BJ (cell line): ENCODE data around the gene ID2. TPM values are rescaled to one million over a fixed set of nuclear protein-coding genes. Genes with fewer than 3 reads are reported as not detected.

Experiments
- CTCF ChIA-PET: fragments of 350-600 bp; formaldehyde crosslinking; extraction: SDS; loops from one replicate; lab custom pipeline; 2021; ENCODE audit warnings: antibody characterized with exemption, inconsistent platforms; lab: Yijun Ruan, JAX
- POLR2A ChIA-PET: fragments of 300-600 bp; sonication (Branson Sonifier 250); formaldehyde crosslinking; extraction: SDS; loops from one replicate; lab custom pipeline; 2021; ENCODE audit warnings: antibody characterized with exemption; lab: Charles Lee
- DNase-seq: peaks from one replicate; pipeline ENCODE4 v3.0.0-alpha.2; 2011; ENCODE audit warnings: low read depth
- H3K27me3 ChIP-seq: 2 replicates; pipeline ENCODE4 v1.6.0; 2011; ENCODE audit warnings: low read length; ENCODE audit not compliant: control insufficient read depth, insufficient read depth
- H3K36me3 ChIP-seq: 2 replicates; pipeline ENCODE4 v1.5.1; 2011; ENCODE audit warnings: low read length; ENCODE audit not compliant: control insufficient read depth, insufficient read depth
- H3K4me3 ChIP-seq: 2 replicates; pipeline ENCODE4 v1.5.1; 2011; ENCODE audit warnings: low read depth, mild to moderate bottlenecking, control low read depth, low read length
- polyA plus RNA-seq: library from polyadenylated mRNA; depleted of rRNA; stranded (reverse); fragments of >200 nt; gene quantifications from 2 replicates; pipeline ENCODE4 v1.2.3, GENCODE V29; 2011
- TF ChIP-seq, protein P1 (sequence below): IDR thresholded peaks from 2 replicates; pipeline ENCODE4 v1.5.1; 2011; ENCODE audit warnings: low read depth, mild to moderate bottlenecking, control low read depth, inconsistent platforms, low read length, moderate library complexity; ENCODE audit not compliant: insufficient read depth

The ID2 gene
- polyA plus RNA-seq, 1 experiment, result 242 TPM

GRCh38 chr2:8658064-8658862, 23.6 kb upstream of the ID2 start:
- no peaks in the 10 kb centered on the region for H3K27me3 ChIP-seq
- DNase-seq, result no peak
- no peak overlapping the region for H3K4me3 ChIP-seq
- CTCF ChIA-PET, result no interaction called here
- TF ChIP-seq, protein P1, sequence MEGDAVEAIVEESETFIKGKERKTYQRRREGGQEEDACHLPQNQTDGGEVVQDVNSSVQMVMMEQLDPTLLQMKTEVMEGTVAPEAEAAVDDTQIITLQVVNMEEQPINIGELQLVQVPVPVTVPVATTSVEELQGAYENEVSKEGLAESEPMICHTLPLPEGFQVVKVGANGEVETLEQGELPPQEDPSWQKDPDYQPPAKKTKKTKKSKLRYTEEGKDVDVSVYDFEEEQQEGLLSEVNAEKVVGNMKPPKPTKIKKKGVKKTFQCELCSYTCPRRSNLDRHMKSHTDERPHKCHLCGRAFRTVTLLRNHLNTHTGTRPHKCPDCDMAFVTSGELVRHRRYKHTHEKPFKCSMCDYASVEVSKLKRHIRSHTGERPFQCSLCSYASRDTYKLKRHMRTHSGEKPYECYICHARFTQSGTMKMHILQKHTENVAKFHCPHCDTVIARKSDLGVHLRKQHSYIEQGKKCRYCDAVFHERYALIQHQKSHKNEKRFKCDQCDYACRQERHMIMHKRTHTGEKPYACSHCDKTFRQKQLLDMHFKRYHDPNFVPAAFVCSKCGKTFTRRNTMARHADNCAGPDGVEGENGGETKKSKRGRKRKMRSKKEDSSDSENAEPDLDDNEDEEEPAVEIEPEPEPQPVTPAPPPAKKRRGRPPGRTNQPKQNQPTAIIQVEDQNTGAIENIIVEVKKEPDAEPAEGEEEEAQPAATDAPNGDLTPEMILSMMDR, result no peak
- no peaks in the 10 kb centered on the region for H3K36me3 ChIP-seq
- POLR2A ChIA-PET, result no interaction called here

- POLR2A ChIA-PET, result no interaction called here
- H3K36me3 ChIP-seq, result no peaks in the 10 kb centered on the region
- TF ChIP-seq, protein P1, result no peak
Observed at GRCh38 chr2:8659092-8659734, 22.6 kb upstream of the ID2 start.

DNA sequence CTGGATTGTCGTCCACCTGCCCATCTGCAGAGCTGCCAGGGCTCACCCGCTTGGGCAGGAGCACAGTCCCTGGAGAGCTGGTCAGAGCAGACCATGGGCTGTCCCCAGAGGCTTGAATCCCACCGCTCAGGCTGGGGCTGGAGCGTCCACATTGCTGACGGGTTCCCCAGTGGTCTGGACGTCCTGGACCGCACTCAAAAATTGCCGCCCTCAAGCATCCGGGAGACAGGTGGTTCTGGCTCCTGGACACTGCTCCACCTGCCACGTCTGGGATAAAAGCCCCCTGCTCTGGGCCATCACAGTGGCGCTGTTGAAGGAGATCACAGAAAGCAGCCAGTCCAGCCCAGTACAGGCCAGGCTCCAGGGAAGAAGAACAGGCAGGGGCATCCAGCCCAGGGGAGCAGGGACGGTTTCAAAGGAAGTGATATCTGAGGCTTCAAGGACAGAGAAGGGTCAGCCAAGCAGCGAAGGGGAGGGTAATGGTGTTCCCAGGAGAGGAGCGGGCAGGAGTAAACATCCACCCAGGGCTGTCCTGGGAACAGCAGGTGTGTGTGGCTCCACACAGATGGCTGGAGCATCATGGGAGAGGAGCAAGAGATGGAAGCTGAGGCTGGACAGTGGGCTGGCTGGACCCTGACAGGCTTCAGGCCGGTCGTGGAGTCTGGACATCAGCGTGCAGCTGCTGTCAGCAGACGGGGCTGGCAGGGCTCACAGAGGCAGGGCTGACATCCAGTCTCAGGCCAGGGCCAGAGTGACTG, 21.9 kb upstream of the ID2 start:
- Histone ChIP-seq H3K27me3 (no peaks in the 10 kb centered on the region), H3K36me3 (no peaks in the 10 kb centered on the region), H3K4me3 (no peak overlapping the region)
- ChIA-PET CTCF (no interaction called here), POLR2A (interaction anchor here (0.7 kb wide), 1 partner anchor 125 kb away, joined by 6 read pairs; no protein-coding TSS in a partner anchor)
- TF ChIP-seq, protein P1, result no peak
- no peak for DNase-seq

More at GRCh38 chr2:8659092-8659734, 22.6 kb upstream of the ID2 start:
- Histone ChIP-seq H3K27me3 (no peaks in the 10 kb centered on the region), H3K4me3 (no peak overlapping the region)
- no peak for DNase-seq
- CTCF ChIA-PET, result no interaction called here

- H3K36me3 ChIP-seq, result no peaks in the 10 kb centered on the region
- DNase-seq, result no peak
- CTCF ChIA-PET, result no interaction called here
- H3K4me3 ChIP-seq, result no peak overlapping the region
- H3K27me3 ChIP-seq, result no peaks in the 10 kb centered on the region
- POLR2A ChIA-PET, result no interaction called here
- TF ChIP-seq, protein P1, result no peak
Observed at GRCh38 chr2:8661235-8661634, 20.6 kb upstream of the ID2 start.

GRCh38 chr2:8661736-8662135, 20.1 kb upstream of the ID2 start:
- no peak for DNase-seq
- ChIA-PET POLR2A (interaction anchor here (0.8 to 1.3 kb wide), 2 partner anchors 20 to 21 kb away, joined by 8 to 10 read pairs; partner anchors contain the start of gene ID2), CTCF (interaction anchor here (0.6 kb wide), 1 partner anchor 1245 kb away, joined by 3 read pairs; no protein-coding TSS in a partner anchor)
- TF ChIP-seq, protein P1, result no peak
- Histone ChIP-seq H3K36me3 (no peaks in the 10 kb centered on the region), H3K27me3 (no peaks in the 10 kb centered on the region), H3K4me3 (no peak overlapping the region)
